ENCODE results near the gene THBD.

THBD gene

DNA sequence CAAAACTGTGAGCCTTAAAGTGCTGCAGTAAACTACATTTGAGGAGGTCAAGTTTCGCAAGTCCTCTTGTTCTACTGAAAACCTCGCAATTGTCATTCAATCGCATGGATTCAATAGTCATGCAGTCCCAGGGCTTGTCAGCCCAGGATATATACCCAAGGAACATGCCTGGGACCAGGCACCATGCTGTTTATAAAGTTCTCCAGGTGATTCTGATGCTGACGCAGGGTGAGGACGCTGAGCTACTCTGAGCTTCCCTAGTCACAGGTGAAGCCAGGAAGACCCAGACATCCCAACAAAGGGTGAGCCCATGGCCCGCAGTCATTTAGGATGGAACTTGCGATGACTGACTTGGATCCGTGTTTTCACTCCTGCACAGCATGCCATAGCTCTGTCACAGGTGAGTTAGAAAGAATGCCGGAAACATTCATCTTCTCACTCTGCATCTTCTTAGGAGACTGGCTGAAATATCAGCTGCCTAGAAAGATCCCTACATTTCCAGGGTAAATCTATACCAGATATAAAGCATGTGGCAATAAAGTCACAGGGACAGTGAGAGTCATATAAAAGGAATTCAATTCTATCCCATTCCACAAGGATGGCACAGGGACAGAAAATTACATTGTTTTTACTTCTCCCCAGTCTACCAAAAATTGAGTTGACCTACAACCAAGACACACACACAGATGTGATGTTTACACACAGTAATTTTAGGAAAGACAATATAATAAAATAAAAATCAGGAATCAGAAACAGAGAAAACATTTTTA, 41.4 kb downstream of the THBD start:
- TF ChIP-seq, protein P1, sequence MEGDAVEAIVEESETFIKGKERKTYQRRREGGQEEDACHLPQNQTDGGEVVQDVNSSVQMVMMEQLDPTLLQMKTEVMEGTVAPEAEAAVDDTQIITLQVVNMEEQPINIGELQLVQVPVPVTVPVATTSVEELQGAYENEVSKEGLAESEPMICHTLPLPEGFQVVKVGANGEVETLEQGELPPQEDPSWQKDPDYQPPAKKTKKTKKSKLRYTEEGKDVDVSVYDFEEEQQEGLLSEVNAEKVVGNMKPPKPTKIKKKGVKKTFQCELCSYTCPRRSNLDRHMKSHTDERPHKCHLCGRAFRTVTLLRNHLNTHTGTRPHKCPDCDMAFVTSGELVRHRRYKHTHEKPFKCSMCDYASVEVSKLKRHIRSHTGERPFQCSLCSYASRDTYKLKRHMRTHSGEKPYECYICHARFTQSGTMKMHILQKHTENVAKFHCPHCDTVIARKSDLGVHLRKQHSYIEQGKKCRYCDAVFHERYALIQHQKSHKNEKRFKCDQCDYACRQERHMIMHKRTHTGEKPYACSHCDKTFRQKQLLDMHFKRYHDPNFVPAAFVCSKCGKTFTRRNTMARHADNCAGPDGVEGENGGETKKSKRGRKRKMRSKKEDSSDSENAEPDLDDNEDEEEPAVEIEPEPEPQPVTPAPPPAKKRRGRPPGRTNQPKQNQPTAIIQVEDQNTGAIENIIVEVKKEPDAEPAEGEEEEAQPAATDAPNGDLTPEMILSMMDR (IDR thresholded peaks at IDR 0.05), result no peak
- no peaks in the 10 kb centered on the region for H3K27me3 ChIP-seq (ENCODE audit: control insufficient read depth, insufficient read depth, low read length)
- no peak overlapping the region for H2AFZ ChIP-seq
- no peak overlapping the region for H3K4me2 ChIP-seq (ENCODE audit: low read length)
- no peaks in the 10 kb centered on the region for H3K79me2 ChIP-seq
- H3K36me3 ChIP-seq (ENCODE audit: control insufficient read depth, insufficient read depth, low read length), result no peaks in the 10 kb centered on the region
- H3K27ac ChIP-seq, result no peak overlapping the region
- H3K4me1 ChIP-seq, result no peaks in the 10 kb centered on the region
- no peaks in the 10 kb centered on the region for H3K9me3 ChIP-seq (ENCODE audit: control insufficient read depth, low read length)
- no peak overlapping the region for H3K4me3 ChIP-seq (ENCODE audit: low read depth, low read length)
- H3K9ac ChIP-seq, result no peak overlapping the region

DNA sequence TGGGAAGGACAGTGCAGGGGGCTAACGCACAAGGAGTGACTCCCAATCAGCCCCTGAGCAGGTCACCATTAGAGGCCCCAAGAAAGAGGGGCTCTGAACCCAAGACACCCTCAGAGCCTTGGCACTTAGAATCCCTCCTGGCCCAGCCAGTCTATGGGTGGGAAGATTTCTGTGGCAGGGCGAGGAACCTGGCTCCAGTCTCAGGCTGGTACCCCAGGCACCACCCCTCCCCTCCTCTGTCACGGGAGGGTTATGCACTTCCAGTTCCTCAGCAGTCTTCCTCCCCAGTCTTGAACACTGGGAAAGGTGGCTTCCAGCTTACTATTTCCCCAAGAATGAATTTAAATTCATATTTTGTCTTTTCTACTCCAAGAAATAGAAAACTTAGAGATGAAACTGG, 42.0 kb downstream of the THBD start:
- no peak overlapping the region for H3K4me2 ChIP-seq (ENCODE audit: low read length)
- H3K4me3 ChIP-seq (ENCODE audit: low read depth, low read length), result no peak overlapping the region
- no peak overlapping the region for H3K9ac ChIP-seq
- H2AFZ ChIP-seq, result no peak overlapping the region
- no peaks in the 10 kb centered on the region for H3K79me2 ChIP-seq
- no peaks in the 10 kb centered on the region for H3K9me3 ChIP-seq (ENCODE audit: control insufficient read depth, low read length)
- H3K27me3 ChIP-seq (ENCODE audit: control insufficient read depth, insufficient read depth, low read length), result no peaks in the 10 kb centered on the region
- TF ChIP-seq, protein P1 (IDR thresholded peaks at IDR 0.05), result no peak
- H3K27ac ChIP-seq, result no peak overlapping the region
- H3K36me3 ChIP-seq (ENCODE audit: control insufficient read depth, insufficient read depth, low read length), result no peaks in the 10 kb centered on the region
- H3K4me1 ChIP-seq, result no peaks in the 10 kb centered on the region

DNA sequence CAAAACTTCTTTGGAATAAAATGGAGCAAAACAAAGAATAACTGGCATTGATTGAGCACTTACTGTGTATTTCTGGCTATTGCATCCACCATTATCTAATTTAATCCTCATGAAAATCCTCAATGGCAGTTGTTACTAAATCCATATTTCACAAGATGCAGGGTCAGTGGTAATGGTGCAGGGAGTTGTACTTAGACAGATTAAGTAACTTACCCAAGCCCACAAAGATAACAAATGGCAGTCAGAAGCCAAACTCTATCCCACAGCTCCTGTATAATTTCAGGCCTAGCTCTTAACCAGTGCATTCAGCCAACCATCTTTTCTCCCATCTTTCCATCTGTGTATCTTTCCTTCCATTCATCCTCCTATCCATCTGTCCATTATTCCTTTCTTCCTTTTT, 43.7 kb downstream of the THBD start:
- Histone ChIP-seq H3K27me3 (ENCODE audit: control insufficient read depth, insufficient read depth, low read length) (no peaks in the 10 kb centered on the region), H3K79me2 (no peaks in the 10 kb centered on the region), H3K9me3 (ENCODE audit: control insufficient read depth, low read length) (no peaks in the 10 kb centered on the region), H3K36me3 (ENCODE audit: control insufficient read depth, insufficient read depth, low read length) (no peaks in the 10 kb centered on the region), H2AFZ (no peak overlapping the region), H3K4me3 (ENCODE audit: low read depth, low read length) (no peak overlapping the region), H3K4me1 (no peaks in the 10 kb centered on the region), H3K4me2 (ENCODE audit: low read length) (no peak overlapping the region), H3K27ac (no peak overlapping the region), H3K9ac (no peak overlapping the region)
- TF ChIP-seq, protein P1 (IDR thresholded peaks at IDR 0.05), result no peak

DNA sequence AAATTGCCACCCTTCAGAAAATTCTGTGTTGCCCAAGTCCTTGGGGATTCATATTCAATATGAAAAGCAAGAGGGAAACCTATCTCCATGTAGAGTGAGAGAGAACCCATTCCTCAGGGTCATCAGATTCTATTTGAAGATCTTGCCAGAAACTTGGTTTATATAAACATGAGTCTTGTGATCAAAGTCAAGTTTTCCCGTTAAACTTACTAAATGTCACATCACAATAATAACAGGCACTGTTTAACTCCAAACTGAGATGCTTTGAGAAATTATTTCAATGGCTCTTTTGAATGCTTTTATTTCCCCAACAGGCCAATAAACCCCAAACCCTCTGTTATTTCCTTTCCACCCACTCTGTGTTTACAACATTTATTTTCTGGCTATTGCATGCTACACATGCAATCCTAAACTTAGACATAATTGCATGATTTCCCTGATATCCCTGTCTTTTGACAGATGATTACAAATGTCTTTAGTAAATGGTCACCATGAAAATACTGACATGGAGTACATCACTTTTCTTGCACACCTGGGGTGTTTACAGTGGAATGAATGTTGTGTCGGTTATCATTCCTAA, 45.5 kb downstream of the THBD start:
- Histone ChIP-seq H2AFZ (no peak overlapping the region), H3K36me3 (ENCODE audit: control insufficient read depth, insufficient read depth, low read length) (no peaks in the 10 kb centered on the region)

More for the DNA sequence above, 45.5 kb downstream of the THBD start:
- H3K9me3 ChIP-seq (ENCODE audit: control insufficient read depth, low read length), result no peaks in the 10 kb centered on the region
- H3K9ac ChIP-seq, result no peak overlapping the region
- no peaks in the 10 kb centered on the region for H3K27me3 ChIP-seq (ENCODE audit: control insufficient read depth, insufficient read depth, low read length)
- no peak overlapping the region for H3K27ac ChIP-seq
- H3K79me2 ChIP-seq, result no peaks in the 10 kb centered on the region
- H3K4me2 ChIP-seq (ENCODE audit: low read length), result no peak overlapping the region
- TF ChIP-seq, protein P1 (IDR thresholded peaks at IDR 0.05), result no peak
- H3K4me3 ChIP-seq (ENCODE audit: low read depth, low read length), result no peak overlapping the region
- H3K4me1 ChIP-seq, result no peaks in the 10 kb centered on the region

Measured in parathyroid adenoma (tissue), 2 donors.